Measurements from ENCODE around the gene SMIM1.

The SMIM1 gene

DNA sequence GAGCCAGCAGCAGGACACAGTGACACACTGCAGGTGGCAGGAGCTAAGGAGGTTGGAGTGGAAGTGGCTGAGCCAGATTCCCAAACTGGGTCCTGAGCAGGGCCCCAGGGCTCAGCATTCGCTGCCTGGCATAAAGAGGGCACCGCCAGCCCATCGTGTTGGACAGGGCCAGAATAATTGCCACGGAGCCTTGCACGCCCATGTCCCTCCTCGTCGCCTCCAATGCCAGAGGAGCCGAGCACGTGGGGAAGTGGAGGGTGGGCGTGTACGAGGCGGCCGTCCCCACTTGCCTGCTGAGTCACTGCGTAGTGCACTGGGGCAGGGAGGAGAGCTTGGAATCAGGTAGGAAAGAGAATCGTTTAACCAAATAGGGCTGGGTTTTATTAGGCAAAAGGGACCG lies 49.9 kb downstream of the SMIM1 start:
- DNase-seq (ENCODE audit: low spot score) = no peak

DNA sequence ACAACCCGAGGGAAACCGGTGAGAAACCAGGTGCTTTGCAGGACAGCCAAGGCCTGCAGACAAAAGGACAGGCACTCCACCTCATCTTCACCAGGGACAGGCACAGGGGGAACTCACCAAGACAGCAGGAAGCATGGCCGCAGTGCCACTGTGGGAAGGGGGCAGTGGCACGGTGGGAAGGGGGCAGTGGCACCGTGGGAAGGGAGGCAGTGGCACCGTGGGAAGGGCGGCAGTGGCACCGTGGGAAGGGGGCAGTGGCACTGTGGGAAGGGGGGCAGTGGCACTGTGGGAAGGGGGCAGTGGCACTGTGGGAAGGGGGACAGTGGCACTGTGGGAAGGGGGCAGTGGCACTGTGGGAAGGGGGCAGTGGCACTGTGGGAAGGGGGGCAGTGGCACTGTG lies 52.1 kb downstream of the SMIM1 start:
- no peak for DNase-seq (ENCODE audit: low spot score)

DNA sequence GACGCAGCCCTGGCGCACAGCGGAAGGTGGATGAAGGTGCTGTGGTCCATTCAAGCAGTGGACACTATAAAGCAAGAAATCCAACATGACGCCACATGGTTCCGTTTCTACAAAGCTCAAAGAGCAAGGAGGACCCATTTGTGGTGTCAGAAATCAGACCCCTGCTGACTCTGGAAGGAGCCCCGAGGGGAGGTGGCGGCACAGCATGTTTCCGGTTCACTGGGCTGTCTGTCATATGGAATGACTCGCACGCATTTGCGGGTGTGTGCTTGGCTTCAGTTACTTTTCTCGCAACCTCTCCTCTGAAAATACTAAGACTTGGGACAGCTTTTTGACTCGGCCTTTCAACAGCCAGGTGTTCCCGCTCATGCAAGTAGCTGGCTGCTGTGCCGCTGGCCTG lies 52.8 kb downstream of the SMIM1 start:
- DNase-seq (ENCODE audit: low spot score) = no peak
